Central memory CD4-positive, alpha-beta T cell (primary cell): ENCODE results near the gene APC.
"Not testable (repeated sequence)": the region's sequence is repeated elsewhere in the genome, so short reads cannot be mapped to it uniquely, and the experiment has no call there.

Source experiments
- DNase-seq: peaks from one replicate; pipeline ENCODE4 v3.0.0; 2022

The APC gene

GRCh38 chr5:112860929-112861637, 123.4 kb downstream of the APC start, which contains the start of gene SRP19:
TSS of gene SRP19 (plus strand) at chr5:112861287. CDS start at chr5:112861377, 90 bp downstream.
- DNase-seq, result peak; percentile 91

GRCh38 chr5:112861638-112861985, 123.9 kb downstream of the APC start:
- DNase-seq, result no peak

GRCh38 chr5:112862085-112862484, 124.4 kb downstream of the APC start:
- DNase-seq, result no peak

- DNase-seq, result no peak
Measured at GRCh38 chr5:112863549-112863948, 125.9 kb downstream of the APC start.

GRCh38 chr5:112865128-112865527, 127.4 kb downstream of the APC start:
- DNase-seq, result no peak

GRCh38 chr5:112866739-112867138, 129.1 kb downstream of the APC start:
- DNase-seq, result no peak

- no peak for DNase-seq
Measured at GRCh38 chr5:112867411-112867810, 129.7 kb downstream of the APC start.

GRCh38 chr5:112869948-112870347, 132.3 kb downstream of the APC start:
- DNase-seq, result peak; percentile 16

GRCh38 chr5:112870966-112871365, 133.3 kb downstream of the APC start:
- no peak for DNase-seq

- no peak for DNase-seq
Measured at GRCh38 chr5:112876362-112876761, 138.7 kb downstream of the APC start.

- DNase-seq, result no peak
Measured at GRCh38 chr5:112878101-112878500, 140.4 kb downstream of the APC start.

- peak; percentile 59 for DNase-seq
Measured at GRCh38 chr5:112878760-112879159, 141.1 kb downstream of the APC start.

GRCh38 chr5:112880219-112880964, 142.7 kb downstream of the APC start:
- DNase-seq, result no peak

GRCh38 chr5:112883192-112883591, 145.5 kb downstream of the APC start:
- DNase-seq, result no peak

GRCh38 chr5:112885001-112885400, 147.3 kb downstream of the APC start:
- DNase-seq, result no peak

- peak; percentile 9 for DNase-seq
Measured at GRCh38 chr5:112886975-112887374, 149.3 kb downstream of the APC start.

GRCh38 chr5:112892066-112892465, 154.4 kb downstream of the APC start:
- DNase-seq, result not testable (repeated sequence)

- DNase-seq, result no peak
Measured at GRCh38 chr5:112892776-112893175, 155.1 kb downstream of the APC start.

GRCh38 chr5:112895682-112896081, 158.0 kb downstream of the APC start:
- no peak for DNase-seq
